Keratinocyte (primary cell): Measurements from ENCODE around the gene IER3.
"Not testable (repeated sequence)": the region's sequence is repeated elsewhere in the genome, so short reads cannot be mapped to it uniquely, and the experiment has no call there.

Experiments
- CTCF ChIP-seq, 3 experiments: IDR thresholded peaks in 1 of 3; conservative IDR thresholded peaks in 1 of 3; optimal IDR thresholded peaks in 1 of 3; 2 replicates in 2 of 3; 3 replicates in 1 of 3; pipeline versions ENCODE3 to v1.5.1; 2011; ENCODE audit warnings: low read length in 3 of 3, mild to moderate bottlenecking in 3 of 3, moderate library complexity in 2 of 3, control low read depth in 1 of 3, inconsistent platforms in 1 of 3; ENCODE audit not compliant: insufficient read depth in 2 of 3; ENCODE audit errors: extremely low read depth in 1 of 3
- EZH2 ChIP-seq: IDR thresholded peaks from one replicate; pipeline ENCODE4 v1.6.1; 2012; ENCODE audit warnings: inconsistent platforms, mild to moderate bottlenecking, low read length, moderate library complexity

DNA sequence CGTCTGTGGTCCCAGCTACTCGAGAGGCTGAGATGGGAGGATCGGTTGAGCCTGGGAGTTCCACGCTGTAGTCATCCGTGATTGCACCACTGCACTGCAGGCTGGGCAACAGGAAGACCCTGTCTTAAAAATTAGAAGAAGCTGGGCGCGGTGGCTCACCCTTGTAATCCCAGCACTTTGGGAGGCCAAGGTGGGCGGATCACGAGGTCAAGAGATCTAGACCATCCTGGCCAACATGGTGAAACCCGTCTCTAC lies 22.4 kb downstream of the IER3 start:
- not testable (repeated sequence) for TF ChIP-seq EZH2; CTCF (optimal IDR thresholded peaks at IDR 0.05 in 1 of 3, IDR thresholded peaks at IDR 0.05 in 1 of 3, conservative IDR thresholded peaks at IDR 0.05 in 1 of 3; ENCODE audit: extremely low read depth in 1 of 3, insufficient read depth in 2 of 3, low read length in 3 of 3)
